Upper lobe of left lung (tissue), 6 donors: ENCODE data around the gene USP3. TPM values are rescaled to one million over a fixed set of nuclear protein-coding genes. Genes with fewer than 3 reads are reported as not detected.

ENCODE experiments used
- ATAC-seq, 2 donors: fragments of 200-7000 bp; cut with Tn5 transposase; one replicate each; pipeline ENCODE4 v1.9.1; 2022; ENCODE audit warnings: mild to moderate bottlenecking in 2 of 2, moderate library complexity in 2 of 2; ENCODE audit not compliant: low FRiP score in 2 of 2
- DNase-seq, 2 donors: peaks; one replicate each; pipeline ENCODE4 v3.0.0-alpha.2; 2019 to 2020
- H3K27ac ChIP-seq, 4 donors: fragments of 200-600 bp; sonication (generic); one replicate each; pipeline ENCODE4 v1.5.1; 2016 to 2019
- H3K27me3 ChIP-seq, 4 donors: fragments of 200-600 bp; sonication (generic); one replicate each; pipeline ENCODE4 v1.5.1; 2017 to 2019
- H3K36me3 ChIP-seq, 4 donors: fragments of 200-600 bp; sonication (generic); one replicate each; pipeline ENCODE4 v1.5.1; 2016 to 2019
- H3K4me1 ChIP-seq, 4 donors: fragments of 200-600 bp; sonication (generic); one replicate each; pipeline ENCODE4 v1.5.1; 2018 to 2019
- H3K4me3 ChIP-seq, 4 donors: fragments of 200-600 bp; sonication (generic); one replicate each; pipeline ENCODE4 v1.5.1; 2017 to 2019; ENCODE audit warnings: mild to moderate bottlenecking in 2 of 4, moderate library complexity in 1 of 4
- H3K9me3 ChIP-seq, 4 donors: fragments of 200-600 bp; sonication (generic); one replicate each; pipeline ENCODE4 v1.5.1; 2018 to 2019
- EP300 ChIP-seq, 4 donors: sonication (generic); formaldehyde crosslinking; IDR thresholded peaks; one replicate each; pipeline ENCODE4 v1.5.1; 2017; ENCODE audit warnings: antibody characterized with exemption in 4 of 4, control low read depth in 2 of 4
- POLR2A ChIP-seq, 4 donors: fragments of 450-650 bp; IDR thresholded peaks; one replicate each; pipeline ENCODE4 v1.5.1; 2016 to 2017; ENCODE audit warnings: antibody characterized with exemption in 4 of 4, mild to moderate bottlenecking in 2 of 4
- POLR2AphosphoS5 ChIP-seq, 2 donors: sonication (generic); formaldehyde crosslinking; IDR thresholded peaks; one replicate each; pipeline ENCODE4 v1.5.1; 2017; ENCODE audit warnings: antibody characterized with exemption in 2 of 2
- WGBS, 2 donors: methylation state at CpG; one replicate each; pipeline ENCODE4 v1.1.5; 2017 to 2018; 5-methylcytosine and 5-hydroxymethylcytosine counted together
- total RNA-seq, 6 donors: library from RNA; depleted of rRNA in 4 of 6; stranded (reverse); fragments of >200 nt in 4 of 6; gene quantifications; one replicate each; pipeline versions ENCODE4 v1.1.0 to v1.2.1, GENCODE V29; 2016 to 2021
- TF ChIP-seq, protein P1 (sequence below), 6 experiments: fragments of 450-650 bp in 4 of 6; fragments of 200-600 bp in 2 of 6; sonication (generic) in 2 of 6; IDR thresholded peaks; one replicate each; pipeline ENCODE4 v1.5.1; 2016 to 2019; ENCODE audit warnings: antibody characterized with exemption in 6 of 6
- donor health status: DM: no; HTN: no; CAD: no; lungs with moderate emphysema.
- donor health status: DM: no; HTN: yes; CAD: no; lungs with severe emphysema.

The USP3 gene
- total RNA-seq, 6 donors from 2014 or later: 45.7 to 87.0 (median 63.8) TPM

DNA sequence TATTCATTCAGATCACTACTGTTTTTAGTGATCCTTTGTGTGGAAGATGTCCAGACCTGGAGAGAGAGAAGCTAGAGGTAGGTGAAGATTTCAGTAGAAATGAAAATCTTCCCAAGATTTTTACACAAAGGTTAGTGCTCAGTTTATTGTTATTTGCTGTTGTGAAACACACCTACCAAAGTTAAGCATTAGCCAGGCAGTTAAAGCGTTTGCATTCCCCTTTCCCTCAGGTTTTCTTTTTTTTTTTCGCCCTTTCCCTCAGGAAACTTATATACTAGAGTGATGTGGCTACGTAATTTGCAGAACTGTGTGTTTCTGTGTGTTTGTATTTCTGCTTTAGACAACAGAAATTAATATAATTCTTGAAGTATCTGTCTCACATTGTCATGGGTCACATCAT, 34.5 kb downstream of the USP3 start:
- peaks cover 0 to 30% (median 2%) of the 10 kb centered on the region in 4 donors for H3K36me3 ChIP-seq
- H3K27me3 ChIP-seq: no peaks in the 10 kb centered on the region
- ATAC-seq: no peak
- peaks cover 0 to 39% (median 7%) of the 10 kb centered on the region in 4 donors for H3K4me1 ChIP-seq
- WGBS, 2 donors: 83 to 84% methylated on average over 3 of the region's 3 CpGs
- H3K9me3 ChIP-seq: no peaks in the 10 kb centered on the region
- no peak overlapping the region for H3K27ac ChIP-seq
- H3K4me3 ChIP-seq: no peak overlapping the region
- TF ChIP-seq, protein P1, sequence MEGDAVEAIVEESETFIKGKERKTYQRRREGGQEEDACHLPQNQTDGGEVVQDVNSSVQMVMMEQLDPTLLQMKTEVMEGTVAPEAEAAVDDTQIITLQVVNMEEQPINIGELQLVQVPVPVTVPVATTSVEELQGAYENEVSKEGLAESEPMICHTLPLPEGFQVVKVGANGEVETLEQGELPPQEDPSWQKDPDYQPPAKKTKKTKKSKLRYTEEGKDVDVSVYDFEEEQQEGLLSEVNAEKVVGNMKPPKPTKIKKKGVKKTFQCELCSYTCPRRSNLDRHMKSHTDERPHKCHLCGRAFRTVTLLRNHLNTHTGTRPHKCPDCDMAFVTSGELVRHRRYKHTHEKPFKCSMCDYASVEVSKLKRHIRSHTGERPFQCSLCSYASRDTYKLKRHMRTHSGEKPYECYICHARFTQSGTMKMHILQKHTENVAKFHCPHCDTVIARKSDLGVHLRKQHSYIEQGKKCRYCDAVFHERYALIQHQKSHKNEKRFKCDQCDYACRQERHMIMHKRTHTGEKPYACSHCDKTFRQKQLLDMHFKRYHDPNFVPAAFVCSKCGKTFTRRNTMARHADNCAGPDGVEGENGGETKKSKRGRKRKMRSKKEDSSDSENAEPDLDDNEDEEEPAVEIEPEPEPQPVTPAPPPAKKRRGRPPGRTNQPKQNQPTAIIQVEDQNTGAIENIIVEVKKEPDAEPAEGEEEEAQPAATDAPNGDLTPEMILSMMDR (IDR thresholded peaks at IDR 0.05): no peak
- no peak for TF ChIP-seq POLR2AphosphoS5 (IDR thresholded peaks at IDR 0.05)
- TF ChIP-seq POLR2A (IDR thresholded peaks at IDR 0.05): no peak
- TF ChIP-seq EP300 (IDR thresholded peaks at IDR 0.05): no peak
- DNase-seq: no peak

DNA sequence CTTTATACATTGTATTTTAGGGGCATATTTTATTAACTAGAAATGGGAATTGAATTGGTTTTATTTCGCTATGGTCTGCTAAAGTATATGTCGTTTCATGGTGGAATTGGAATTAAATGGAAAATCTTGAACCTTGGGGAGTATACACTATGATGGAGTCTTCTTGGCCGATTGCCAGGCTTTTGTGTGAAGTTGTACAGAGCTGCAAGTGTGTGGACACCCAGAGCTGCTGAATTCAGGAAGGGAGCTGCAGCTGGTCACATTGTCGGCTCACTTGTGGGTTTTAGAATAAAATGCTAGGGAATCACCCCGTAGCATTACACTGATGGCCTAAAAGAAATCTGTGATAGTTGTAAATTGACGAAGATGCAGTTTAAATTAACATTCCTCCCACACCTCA, 35.1 kb downstream of the USP3 start:
- peak in 1 of 2 donors; percentile 44 for DNase-seq

DNA sequence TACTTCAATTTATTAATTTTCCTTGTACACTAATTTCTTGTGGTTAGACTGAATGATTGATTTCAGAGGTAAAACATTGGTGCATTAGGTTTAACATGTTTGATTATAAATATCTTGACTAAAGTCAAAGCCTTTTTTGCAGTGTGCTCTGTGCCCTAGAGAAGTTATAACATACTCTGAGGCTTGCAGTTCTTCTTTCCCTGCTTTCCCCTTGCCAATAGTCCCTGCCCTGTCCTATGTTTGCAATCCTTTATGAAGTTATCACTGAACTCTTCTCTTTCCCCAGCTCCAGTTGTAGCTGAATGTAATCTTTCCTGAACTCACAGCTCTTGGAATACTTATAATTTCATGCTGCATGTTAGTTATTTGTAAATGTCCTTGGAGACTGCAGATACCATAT, 35.6 kb downstream of the USP3 start:
- TF ChIP-seq, protein P1 (IDR thresholded peaks at IDR 0.05): no peak
- TF ChIP-seq EP300 (IDR thresholded peaks at IDR 0.05) (no peak), POLR2A (IDR thresholded peaks at IDR 0.05) (no peak), POLR2AphosphoS5 (IDR thresholded peaks at IDR 0.05) (no peak)
- no peak overlapping the region for H3K4me3 ChIP-seq
- H3K27ac ChIP-seq: no peak overlapping the region
- no peaks in the 10 kb centered on the region for H3K27me3 ChIP-seq
- DNase-seq (no peak), ATAC-seq (no peak)
- H3K36me3 ChIP-seq: peaks cover 0 to 30% (median 2%) of the 10 kb centered on the region in 4 donors
- peaks cover 0 to 31% (median 14%) of the 10 kb centered on the region in 4 donors for H3K4me1 ChIP-seq
- H3K9me3 ChIP-seq: no peaks in the 10 kb centered on the region

More for the DNA sequence above, 35.1 kb downstream of the USP3 start:
- Histone ChIP-seq H3K4me1 (peaks cover 0 to 34% (median 13%) of the 10 kb centered on the region in 4 donors), H3K9me3 (no peaks in the 10 kb centered on the region), H3K27ac (no peak overlapping the region), H3K36me3 (peaks cover 0 to 30% (median 2%) of the 10 kb centered on the region in 4 donors), H3K27me3 (no peaks in the 10 kb centered on the region), H3K4me3 (no peak overlapping the region)
- TF ChIP-seq, protein P1 (IDR thresholded peaks at IDR 0.05): no peak
- TF ChIP-seq POLR2A (IDR thresholded peaks at IDR 0.05) (no peak), POLR2AphosphoS5 (IDR thresholded peaks at IDR 0.05) (no peak), EP300 (IDR thresholded peaks at IDR 0.05) (no peak)
- no peak for ATAC-seq
- WGBS, 2 donors: 64 to 70% methylated on average over 6 of the region's 6 CpGs

DNA sequence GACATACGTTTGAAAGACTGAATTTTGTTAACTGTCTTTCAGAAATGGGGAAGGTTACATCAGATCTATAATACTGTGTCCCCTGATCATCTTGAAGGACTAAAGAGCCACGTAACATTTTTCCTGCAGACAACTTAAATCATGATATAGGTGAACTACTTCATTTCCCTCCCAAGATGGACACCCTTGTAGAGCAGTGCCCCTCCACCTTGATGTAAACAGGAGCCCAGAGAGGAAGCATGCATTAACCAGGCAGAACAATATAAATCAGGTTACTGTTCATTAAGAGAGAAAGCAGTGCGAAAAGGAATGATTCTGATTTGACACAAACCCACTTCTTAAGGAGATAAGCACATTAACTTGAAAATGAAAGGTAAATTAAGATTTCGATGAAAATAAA, 36.1 kb downstream of the USP3 start:
- ATAC-seq (no peak), DNase-seq (no peak)
- 82 to 86% methylated on average over 4 of the region's 4 CpGs for WGBS, 2 donors
- Histone ChIP-seq H3K4me3 (no peak overlapping the region), H3K9me3 (no peaks in the 10 kb centered on the region), H3K36me3 (peaks cover 0 to 30% (median 2%) of the 10 kb centered on the region in 4 donors), H3K27me3 (no peaks in the 10 kb centered on the region), H3K4me1 (peaks cover 0 to 26% (median 11%) of the 10 kb centered on the region in 4 donors), H3K27ac (no peak overlapping the region)
- no peak for TF ChIP-seq POLR2AphosphoS5 (IDR thresholded peaks at IDR 0.05)
- TF ChIP-seq, protein P1 (IDR thresholded peaks at IDR 0.05): no peak
- TF ChIP-seq EP300 (IDR thresholded peaks at IDR 0.05): no peak
- TF ChIP-seq POLR2A (IDR thresholded peaks at IDR 0.05): no peak
